ENCODE data around the gene DIO3. TPM values are rescaled to one million over a fixed set of nuclear protein-coding genes. Genes with fewer than 3 reads are reported as not detected.

DIO3 gene
- polyA plus RNA-seq, 3 donors: not detected

DNA sequence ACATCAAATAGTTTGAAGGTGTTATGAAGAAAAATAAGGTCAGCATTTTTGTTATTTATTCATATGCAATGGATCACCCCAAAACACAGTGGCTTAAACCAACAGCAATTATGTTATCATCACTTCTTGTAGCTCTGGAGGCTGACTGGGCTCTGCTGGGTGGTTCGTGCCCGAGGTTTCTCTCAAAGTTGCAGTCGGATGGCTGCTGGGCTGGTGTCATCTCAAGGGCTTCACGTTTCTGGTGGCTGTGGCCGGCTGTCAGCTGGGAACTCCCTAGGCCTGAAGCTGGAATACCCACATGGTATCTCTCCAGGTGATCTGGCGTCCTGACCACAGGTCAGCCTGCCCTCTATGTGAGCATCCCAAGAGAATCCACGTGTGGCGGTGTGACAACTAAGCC, 12.0 kb downstream of the DIO3 start:
- Mint-ChIP-seq H3K27me3 (ENCODE audit: low read depth in 3 of 3) (peaks cover 7 to 14% (median 10%) of the 10 kb centered on the region in 3 donors), H3K9me3 (no peaks in the 10 kb centered on the region), H3K36me3 (no peaks in the 10 kb centered on the region), H3K4me3 (no peak overlapping the region), H3K4me1 (no peaks in the 10 kb centered on the region), H3K27ac (no peak overlapping the region)
- peaks cover 0 to 7% of the 10 kb centered on the region in 2 donors for H3K27me3 ChIP-seq (ENCODE audit: control insufficient read depth in 2 of 2, insufficient read depth in 2 of 2, low read length in 2 of 2)
- H3K9ac ChIP-seq (ENCODE audit: insufficient read depth, low read length, poor library complexity, severe bottlenecking): no peak overlapping the region
- no peaks in the 10 kb centered on the region for H3K9me3 ChIP-seq (replicated peaks in 1 of 2; ENCODE audit: control insufficient read depth in 1 of 2, insufficient read depth in 1 of 2, low read length in 2 of 2)
- H3K79me2 ChIP-seq (ENCODE audit: insufficient read depth, low read length): no peaks in the 10 kb centered on the region
- H3K4me1 ChIP-seq (ENCODE audit: control insufficient read depth in 1 of 2, insufficient read depth in 2 of 2, low read length in 2 of 2): no peaks in the 10 kb centered on the region
- DNase-seq: no peak
- TF ChIP-seq, protein P1, sequence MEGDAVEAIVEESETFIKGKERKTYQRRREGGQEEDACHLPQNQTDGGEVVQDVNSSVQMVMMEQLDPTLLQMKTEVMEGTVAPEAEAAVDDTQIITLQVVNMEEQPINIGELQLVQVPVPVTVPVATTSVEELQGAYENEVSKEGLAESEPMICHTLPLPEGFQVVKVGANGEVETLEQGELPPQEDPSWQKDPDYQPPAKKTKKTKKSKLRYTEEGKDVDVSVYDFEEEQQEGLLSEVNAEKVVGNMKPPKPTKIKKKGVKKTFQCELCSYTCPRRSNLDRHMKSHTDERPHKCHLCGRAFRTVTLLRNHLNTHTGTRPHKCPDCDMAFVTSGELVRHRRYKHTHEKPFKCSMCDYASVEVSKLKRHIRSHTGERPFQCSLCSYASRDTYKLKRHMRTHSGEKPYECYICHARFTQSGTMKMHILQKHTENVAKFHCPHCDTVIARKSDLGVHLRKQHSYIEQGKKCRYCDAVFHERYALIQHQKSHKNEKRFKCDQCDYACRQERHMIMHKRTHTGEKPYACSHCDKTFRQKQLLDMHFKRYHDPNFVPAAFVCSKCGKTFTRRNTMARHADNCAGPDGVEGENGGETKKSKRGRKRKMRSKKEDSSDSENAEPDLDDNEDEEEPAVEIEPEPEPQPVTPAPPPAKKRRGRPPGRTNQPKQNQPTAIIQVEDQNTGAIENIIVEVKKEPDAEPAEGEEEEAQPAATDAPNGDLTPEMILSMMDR (IDR thresholded peaks at IDR 0.05): no peak
- no peak overlapping the region for H3K4me3 ChIP-seq (replicated peaks in 1 of 3; ENCODE audit: low read depth in 2 of 3, low read length in 3 of 3)
- intact Hi-C loops (cut with micrococcal nuclease): no loop called here
- WGBS (ENCODE audit: insufficient coverage): 90% methylated on average over 8 of the region's 8 CpGs
- H3K27ac ChIP-seq (ENCODE audit: low read depth in 1 of 2, low read length in 2 of 2): no peak overlapping the region
- H3K4me2 ChIP-seq (replicated peaks; ENCODE audit: extremely low read depth, low read length, poor library complexity, severe bottlenecking): no peak overlapping the region
- no peaks in the 10 kb centered on the region for H4K20me1 ChIP-seq (ENCODE audit: insufficient read depth, low read length)
- no peak overlapping the region for H2AFZ ChIP-seq (ENCODE audit: insufficient read depth, low read depth, low read length, poor library complexity, severe bottlenecking)
- no peaks in the 10 kb centered on the region for H3K36me3 ChIP-seq (replicated peaks in 1 of 2; ENCODE audit: control insufficient read depth in 1 of 2, insufficient read depth in 2 of 2, low read length in 2 of 2)

DNA sequence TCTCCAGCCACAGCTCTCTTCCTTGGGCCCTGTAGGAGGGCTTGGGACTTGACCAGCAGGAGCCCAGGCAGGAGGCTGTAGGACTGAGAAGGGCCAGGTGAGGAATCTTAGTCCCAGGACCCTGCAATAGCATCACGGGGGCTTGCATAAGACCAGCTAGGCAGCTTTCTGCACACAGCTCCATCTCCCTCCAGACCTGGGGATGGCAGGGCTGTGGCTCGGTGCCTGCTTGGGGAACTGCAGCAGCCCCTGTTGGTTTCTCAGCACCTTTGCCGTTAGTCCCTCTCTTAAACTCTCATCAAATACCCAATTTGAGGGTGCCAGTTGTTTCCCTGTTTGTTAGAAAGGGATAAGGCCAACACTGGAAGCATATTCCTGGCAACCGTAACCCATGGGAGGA, 14.3 kb downstream of the DIO3 start:
- H3K27me3 ChIP-seq (ENCODE audit: control insufficient read depth in 2 of 2, insufficient read depth in 2 of 2, low read length in 2 of 2): no peaks in the 10 kb centered on the region
- no peak for DNase-seq
- TF ChIP-seq, protein P1 (IDR thresholded peaks at IDR 0.05): no peak
- H3K27ac ChIP-seq (ENCODE audit: low read depth in 1 of 2, low read length in 2 of 2): no peak overlapping the region
- peaks cover 5 to 11% (median 6%) of the 10 kb centered on the region in 3 donors for H3K27me3 Mint-ChIP-seq (ENCODE audit: low read depth in 3 of 3)
- H3K9ac ChIP-seq (ENCODE audit: insufficient read depth, low read length, poor library complexity, severe bottlenecking): no peak overlapping the region
- no peaks in the 10 kb centered on the region for H3K9me3 Mint-ChIP-seq
- no peaks in the 10 kb centered on the region for H4K20me1 ChIP-seq (ENCODE audit: insufficient read depth, low read length)
- H2AFZ ChIP-seq (ENCODE audit: insufficient read depth, low read depth, low read length, poor library complexity, severe bottlenecking): no peak overlapping the region
- H3K4me3 Mint-ChIP-seq: no peak overlapping the region
- no peaks in the 10 kb centered on the region for H3K36me3 Mint-ChIP-seq
- no peak overlapping the region for H3K4me3 ChIP-seq (replicated peaks in 1 of 3; ENCODE audit: low read depth in 2 of 3, low read length in 3 of 3)
- intact Hi-C loops (cut with micrococcal nuclease): no loop called here
- 80% methylated on average over 1 of the region's 4 CpGs for WGBS (ENCODE audit: insufficient coverage)
- no peak overlapping the region for H3K4me2 ChIP-seq (replicated peaks; ENCODE audit: extremely low read depth, low read length, poor library complexity, severe bottlenecking)
- no peaks in the 10 kb centered on the region for H3K36me3 ChIP-seq (replicated peaks in 1 of 2; ENCODE audit: control insufficient read depth in 1 of 2, insufficient read depth in 2 of 2, low read length in 2 of 2)
- no peaks in the 10 kb centered on the region for H3K4me1 ChIP-seq (ENCODE audit: control insufficient read depth in 1 of 2, insufficient read depth in 2 of 2, low read length in 2 of 2)
- H3K9me3 ChIP-seq (replicated peaks in 1 of 2; ENCODE audit: control insufficient read depth in 1 of 2, insufficient read depth in 1 of 2, low read length in 2 of 2): no peaks in the 10 kb centered on the region
- H3K4me1 Mint-ChIP-seq: no peaks in the 10 kb centered on the region
- no peak overlapping the region for H3K27ac Mint-ChIP-seq
- H3K79me2 ChIP-seq (ENCODE audit: insufficient read depth, low read length): no peaks in the 10 kb centered on the region

All from CD14-positive monocyte (primary cell).